Fibroblast of pulmonary artery (primary cell): Measurements from ENCODE around the gene RASD2.

ENCODE experiments used
- DNase-seq: peaks from one replicate; pipeline ENCODE4 v3.0.0-alpha.2; 2010; ENCODE audit warnings: low read depth
- H3K4me3 ChIP-seq: replicated peaks from 2 replicates; pipeline ENCODE4 v1.5.1; 2011; ENCODE audit warnings: low read depth, mild to moderate bottlenecking, control low read depth, low read length, moderate library complexity
- CTCF ChIP-seq: IDR thresholded peaks from 2 replicates; pipeline ENCODE4 v1.5.1; 2011; ENCODE audit warnings: mild to moderate bottlenecking, control low read depth, low read length, inconsistent platforms; ENCODE audit errors: missing control alignments

The RASD2 gene

GRCh38 chr22:35547987-35548721, 7.5 kb downstream of the RASD2 start:
- H3K4me3 ChIP-seq = no peak overlapping the region
- no peak for DNase-seq
- peak; percentile 25 for TF ChIP-seq CTCF

- no peak for TF ChIP-seq CTCF
- H3K4me3 ChIP-seq = no peak overlapping the region
- no peak for DNase-seq
Measured at GRCh38 chr22:35548722-35549112, 8.1 kb downstream of the RASD2 start.

- H3K4me3 ChIP-seq = no peak overlapping the region
- DNase-seq = no peak
- no peak for TF ChIP-seq CTCF
Measured at GRCh38 chr22:35549328-35549727, 8.7 kb downstream of the RASD2 start.

- no peak for TF ChIP-seq CTCF
- DNase-seq = no peak
- no peak overlapping the region for H3K4me3 ChIP-seq
Measured at GRCh38 chr22:35551549-35552177, 11.0 kb downstream of the RASD2 start.

GRCh38 chr22:35552196-35552842, 11.7 kb downstream of the RASD2 start:
- no peak overlapping the region for H3K4me3 ChIP-seq
- no peak for DNase-seq
- TF ChIP-seq CTCF = no peak

GRCh38 chr22:35552846-35553245, 12.2 kb downstream of the RASD2 start:
- no peak for DNase-seq
- TF ChIP-seq CTCF = no peak
- no peak overlapping the region for H3K4me3 ChIP-seq

- TF ChIP-seq CTCF = no peak
- no peak overlapping the region for H3K4me3 ChIP-seq
- DNase-seq = no peak
Measured at GRCh38 chr22:35553341-35553740, 12.7 kb downstream of the RASD2 start.
